SK-N-MC (cell line): Measurements from ENCODE around the gene PRR15L.

Source experiments
- DNase-seq: peaks from one replicate; pipeline ENCODE4 v3.0.0-alpha.2; 2011; ENCODE audit warnings: low read depth, low spot score
- H3K27ac ChIP-seq: fragments of 200-600 bp; sonication (generic); 2 replicates; pipeline ENCODE4 v1.5.1; 2016; ENCODE audit warnings: mixed run types
- H3K36me3 ChIP-seq: fragments of 200-600 bp; sonication (generic); 2 replicates; pipeline ENCODE4 v1.6.1; 2017; ENCODE audit warnings: antibody characterized with exemption, low read length, mixed read lengths; ENCODE audit not compliant: insufficient read depth
- H3K4me3 ChIP-seq: fragments of 200-600 bp; sonication (generic); 2 replicates; pipeline ENCODE4 v1.5.1; 2016
- H3K9ac ChIP-seq: fragments of 200-600 bp; sonication (generic); 2 replicates; pipeline ENCODE4 v1.8.0; 2017; ENCODE audit warnings: mixed run types, mixed read lengths; ENCODE audit not compliant: insufficient read length
- H3K9me3 ChIP-seq: fragments of 200-600 bp; sonication (generic); 2 replicates; pipeline ENCODE4 v1.6.1; 2017; ENCODE audit warnings: low read depth, mild to moderate bottlenecking, antibody characterized with exemption, low read length, moderate library complexity, mixed read lengths
- EZH2 ChIP-seq: fragments of 200-600 bp; sonication (generic); IDR thresholded peaks from one replicate; pipeline ENCODE4 v1.6.1; 2017; ENCODE audit warnings: antibody characterized with exemption
- FOXP2 ChIP-seq: optimal IDR thresholded peaks from 2 replicates; pipeline ENCODE3; 2011; ENCODE audit warnings: mild to moderate bottlenecking, moderate library complexity; ENCODE audit not compliant: insufficient read depth; ENCODE audit errors: extremely low read length, control extremely low read depth
- POLR2AphosphoS5 ChIP-seq: IDR thresholded peaks from 2 replicates; pipeline ENCODE4 v1.6.1; 2012; ENCODE audit warnings: mild to moderate bottlenecking, low read depth, low read length, borderline replicate concordance

PRR15L gene

DNA sequence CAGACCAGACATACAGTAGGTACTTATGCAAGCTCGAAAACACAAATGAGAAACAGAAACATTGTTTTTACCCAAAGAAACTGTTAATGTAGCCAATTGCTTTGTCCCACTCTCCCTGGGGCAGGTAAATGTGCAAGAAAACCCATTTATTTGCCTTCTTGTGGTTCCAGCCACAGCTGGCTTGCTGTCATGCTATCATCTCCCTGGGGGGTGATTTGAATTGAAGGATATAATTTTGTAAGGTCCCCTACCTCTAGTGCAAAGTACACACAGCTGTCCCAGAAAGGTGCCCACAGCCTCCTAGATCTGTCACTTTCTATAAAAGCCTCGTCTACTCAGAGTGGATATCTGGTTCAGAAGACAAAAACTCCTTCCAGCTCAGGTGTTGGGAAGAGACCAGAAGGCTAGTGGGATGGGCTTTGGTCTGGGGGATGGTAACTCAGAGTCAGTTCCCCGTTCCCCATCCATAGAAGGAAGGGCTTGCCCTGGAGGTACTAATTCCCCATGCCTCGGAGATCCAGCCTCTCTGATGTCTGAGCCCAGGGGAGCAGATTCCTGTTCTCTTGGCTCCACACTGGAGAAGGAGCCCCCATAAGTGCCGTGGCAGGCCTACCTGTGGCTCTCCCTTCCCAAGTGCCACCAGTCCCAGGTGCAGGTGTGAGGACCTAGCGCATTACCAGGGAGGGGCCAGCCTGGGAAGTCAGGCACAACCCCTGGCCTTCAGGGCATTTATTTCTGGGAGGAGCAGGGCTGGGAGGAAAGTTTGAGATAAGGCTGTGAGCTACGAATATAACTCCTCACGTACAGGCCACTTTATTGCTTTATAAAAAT is 2.4 kb upstream of the PRR15L start:
- H3K36me3 ChIP-seq, result no peaks in the 10 kb centered on the region
- DNase-seq, result no peak
- H3K4me3 ChIP-seq, result no peak overlapping the region
- no peak for TF ChIP-seq POLR2AphosphoS5
- TF ChIP-seq EZH2, result no peak
- no peak for TF ChIP-seq FOXP2
- H3K9ac ChIP-seq, result no peak overlapping the region
- H3K27ac ChIP-seq, result no peak overlapping the region
- no peaks in the 10 kb centered on the region for H3K9me3 ChIP-seq

- Histone ChIP-seq H3K9me3 (no peaks in the 10 kb centered on the region), H3K9ac (no peak overlapping the region), H3K27ac (no peak overlapping the region), H3K36me3 (no peaks in the 10 kb centered on the region), H3K4me3 (no peak overlapping the region)
- DNase-seq, result no peak
- TF ChIP-seq FOXP2, result no peak
- TF ChIP-seq POLR2AphosphoS5, result no peak
- TF ChIP-seq EZH2, result no peak
These were observed 692 bp downstream of the PRR15L start for GRCh38 chr17:47956791-47957590.

- H3K4me3 ChIP-seq, result no peak overlapping the region
- H3K9me3 ChIP-seq, result no peaks in the 10 kb centered on the region
- H3K27ac ChIP-seq, result no peak overlapping the region
- no peak for DNase-seq
- TF ChIP-seq EZH2, result no peak
- no peak for TF ChIP-seq FOXP2
- TF ChIP-seq POLR2AphosphoS5, result no peak
- no peak overlapping the region for H3K9ac ChIP-seq
- no peaks in the 10 kb centered on the region for H3K36me3 ChIP-seq
These were observed 1.9 kb downstream of the PRR15L start for GRCh38 chr17:47955497-47956461.

- no peak for TF ChIP-seq EZH2
- TF ChIP-seq POLR2AphosphoS5, result no peak
- TF ChIP-seq FOXP2, result no peak
- H3K4me3 ChIP-seq, result no peak overlapping the region
- no peaks in the 10 kb centered on the region for H3K36me3 ChIP-seq
- H3K9ac ChIP-seq, result no peak overlapping the region
- no peak for DNase-seq
- H3K27ac ChIP-seq, result no peak overlapping the region
- no peaks in the 10 kb centered on the region for H3K9me3 ChIP-seq
These were observed 3.8 kb downstream of the PRR15L start for GRCh38 chr17:47953909-47954308.

DNA sequence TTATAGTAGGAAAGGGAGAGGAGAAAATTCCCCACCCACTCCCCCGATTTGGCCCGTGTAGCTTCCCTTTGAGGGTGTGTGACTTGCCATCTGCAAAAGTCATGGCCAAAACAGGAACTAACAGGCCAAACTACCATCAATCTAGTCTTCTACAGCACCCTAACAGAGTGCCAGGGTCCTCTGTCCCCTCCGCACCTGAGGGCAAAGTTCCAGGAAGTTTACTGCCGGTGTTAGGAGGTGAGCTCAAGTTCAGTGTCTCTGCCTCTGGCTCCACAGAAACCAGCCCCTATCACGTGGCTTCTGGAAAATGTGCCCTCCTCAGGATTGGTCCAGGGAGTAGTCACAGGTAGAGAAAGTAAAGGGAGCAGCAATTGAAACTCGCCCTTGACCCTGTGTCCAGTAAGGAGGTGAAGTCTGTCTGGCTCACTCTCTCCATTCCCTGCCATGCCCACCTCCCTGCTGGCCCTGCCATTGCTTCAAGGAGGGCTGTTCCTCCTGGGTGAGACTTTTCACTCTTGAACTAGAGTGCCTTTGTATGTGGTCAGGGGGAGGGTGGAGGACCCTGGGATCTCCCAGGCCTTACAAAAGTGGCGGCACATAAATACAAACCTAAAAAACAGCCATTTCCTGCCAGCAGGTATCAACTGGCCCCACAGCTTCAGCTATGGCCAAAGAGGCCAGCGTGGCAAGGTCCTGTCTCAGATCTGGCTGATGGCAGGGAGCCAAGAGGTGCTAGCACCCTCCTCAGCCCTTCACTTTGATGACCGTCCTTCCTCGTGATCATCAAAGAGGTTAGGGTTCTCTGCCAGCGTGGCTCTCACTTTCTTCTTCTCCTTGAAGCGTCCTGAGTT is 5.3 kb downstream of the PRR15L start:
- DNase-seq, result no peak
- H3K36me3 ChIP-seq, result no peaks in the 10 kb centered on the region
- TF ChIP-seq FOXP2, result no peak
- TF ChIP-seq POLR2AphosphoS5, result no peak
- no peak for TF ChIP-seq EZH2
- no peak overlapping the region for H3K4me3 ChIP-seq
- no peak overlapping the region for H3K9ac ChIP-seq
- H3K9me3 ChIP-seq, result no peaks in the 10 kb centered on the region
- no peak overlapping the region for H3K27ac ChIP-seq

GRCh38 chr17:47950448-47950847 is 7.2 kb downstream of the PRR15L start:
- H3K4me3 ChIP-seq, result no peak overlapping the region
- no peaks in the 10 kb centered on the region; the same call in 1 of the 2 replicates for H3K36me3 ChIP-seq
- no peak overlapping the region for H3K9ac ChIP-seq
- H3K9me3 ChIP-seq, result no peaks in the 10 kb centered on the region
- no peak for DNase-seq
- no peak for TF ChIP-seq FOXP2
- no peak for TF ChIP-seq POLR2AphosphoS5
- TF ChIP-seq EZH2, result no peak
- no peak overlapping the region for H3K27ac ChIP-seq

DNA sequence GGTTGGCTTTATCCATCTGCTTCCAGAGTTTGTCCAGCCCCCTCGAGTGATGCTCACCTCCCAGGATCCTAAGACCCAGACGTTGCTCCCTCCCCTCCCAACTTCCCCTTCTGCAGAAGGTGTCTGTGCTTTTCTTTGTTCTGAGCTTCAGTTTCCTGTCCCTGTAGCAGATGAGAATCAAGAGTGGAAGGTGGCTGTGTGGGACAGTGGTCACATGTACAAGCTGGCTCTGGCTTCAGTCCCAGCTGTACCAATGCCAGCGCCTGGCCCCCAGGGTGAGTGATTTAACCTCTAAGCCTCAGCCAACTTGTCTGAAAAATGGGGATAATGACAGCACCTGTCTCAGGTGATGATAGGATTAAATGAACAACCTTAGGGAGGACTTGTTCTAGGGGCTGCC is 7.7 kb downstream of the PRR15L start:
- no peak for DNase-seq
- no peak overlapping the region for H3K27ac ChIP-seq

More for the DNA sequence above, 7.7 kb downstream of the PRR15L start:
- no peak overlapping the region for H3K9ac ChIP-seq
- TF ChIP-seq POLR2AphosphoS5 (no peak), FOXP2 (no peak), EZH2 (no peak)
- no peak overlapping the region for H3K4me3 ChIP-seq
- H3K9me3 ChIP-seq, result no peaks in the 10 kb centered on the region
- no peaks in the 10 kb centered on the region; the same call in 1 of the 2 replicates for H3K36me3 ChIP-seq
